NCI-H226 (cell line): Measurements from ENCODE around the gene GPR3.
"Not testable (repeated sequence)": the region's sequence is repeated elsewhere in the genome, so short reads cannot be mapped to it uniquely, and the experiment has no call there.

Experiments used
- DNase-seq: peaks from one replicate; pipeline ENCODE4 v3.0.0-alpha.2; 2015

The GPR3 gene

DNA sequence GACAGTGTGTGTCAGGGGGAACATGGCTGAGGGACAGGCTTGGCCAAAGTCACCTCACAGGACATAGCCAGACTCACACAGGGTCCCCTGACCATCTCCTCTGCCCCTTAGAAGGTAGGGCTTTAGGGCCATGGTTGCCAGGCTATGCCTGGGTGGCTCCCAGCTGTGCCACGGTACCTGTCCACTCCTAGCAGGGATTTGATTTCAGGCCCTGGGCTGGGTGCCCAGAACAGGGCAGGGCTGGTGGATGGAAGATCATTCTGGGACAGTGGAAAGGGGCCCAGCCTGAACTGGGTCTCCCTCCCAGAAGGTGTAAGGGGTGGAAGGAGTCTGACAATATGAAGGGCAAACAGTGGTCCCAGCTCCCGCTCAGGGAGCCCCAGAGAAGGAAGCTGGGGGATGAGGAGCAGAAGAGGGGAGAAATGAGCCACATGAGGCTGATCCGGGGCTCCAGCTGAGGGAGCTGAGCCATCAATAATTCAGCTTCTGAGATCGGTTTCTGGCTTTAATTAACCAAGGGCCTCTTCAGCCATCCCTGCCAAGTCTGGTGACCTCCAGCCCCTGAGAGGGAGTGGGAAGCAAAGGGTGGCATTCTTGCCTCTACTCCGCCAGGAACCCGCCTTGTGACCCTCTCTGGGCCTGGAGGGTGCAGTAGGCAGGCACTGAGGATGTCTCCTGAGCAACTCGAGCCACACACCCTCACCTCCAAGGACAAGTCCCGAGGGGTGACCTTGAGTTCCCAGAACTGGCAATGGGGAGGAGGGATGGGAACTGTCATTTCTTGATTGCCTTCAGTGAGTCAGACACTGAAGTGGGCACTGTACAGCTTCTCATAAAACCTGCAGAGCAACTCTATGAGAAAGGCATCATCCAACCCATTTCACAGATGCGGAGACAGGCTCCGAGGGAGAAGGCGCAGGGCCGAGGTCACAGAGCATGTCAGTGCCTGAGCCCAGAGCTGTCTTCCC lies 11.4 kb upstream of the GPR3 start:
- no peak for DNase-seq

DNA sequence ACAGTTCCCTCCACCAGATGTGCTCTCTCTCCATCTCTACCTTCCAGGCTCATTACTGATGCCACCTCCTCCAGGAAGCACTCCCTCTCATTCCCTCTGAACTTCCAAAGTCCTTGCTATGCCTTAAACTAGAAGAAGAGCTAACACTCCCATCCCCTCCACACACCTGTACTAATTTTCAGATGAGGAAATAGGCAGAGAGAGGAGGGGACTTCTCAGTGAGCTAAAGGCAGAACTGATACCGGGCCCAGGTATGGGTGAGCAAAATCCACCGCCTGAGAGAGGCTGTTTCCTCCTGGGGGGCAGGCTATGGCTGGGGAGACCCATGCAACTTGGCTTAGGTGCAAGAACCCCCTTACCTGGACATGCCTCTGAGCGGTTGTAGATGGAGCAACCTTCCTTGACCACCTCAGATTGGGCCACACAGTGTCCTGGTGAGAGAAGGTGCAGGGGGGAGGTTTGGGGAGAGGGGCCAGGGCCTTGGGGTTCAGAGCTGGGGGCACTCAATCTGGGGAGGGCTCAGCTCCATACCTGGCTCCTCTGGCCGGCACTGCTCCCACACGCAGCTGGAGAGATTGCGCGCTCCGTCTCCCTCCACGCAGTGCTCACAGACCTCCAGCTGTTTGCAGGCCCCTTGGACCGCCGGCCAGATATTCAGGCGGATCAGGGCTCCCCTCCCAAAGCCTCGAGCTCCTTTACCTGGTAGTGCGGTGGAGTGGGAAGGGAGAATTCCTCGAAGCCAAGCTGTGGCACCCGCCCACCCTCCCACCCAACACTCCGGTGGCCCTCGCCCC lies 10.3 kb upstream of the GPR3 start:
- DNase-seq, result no peak

DNA sequence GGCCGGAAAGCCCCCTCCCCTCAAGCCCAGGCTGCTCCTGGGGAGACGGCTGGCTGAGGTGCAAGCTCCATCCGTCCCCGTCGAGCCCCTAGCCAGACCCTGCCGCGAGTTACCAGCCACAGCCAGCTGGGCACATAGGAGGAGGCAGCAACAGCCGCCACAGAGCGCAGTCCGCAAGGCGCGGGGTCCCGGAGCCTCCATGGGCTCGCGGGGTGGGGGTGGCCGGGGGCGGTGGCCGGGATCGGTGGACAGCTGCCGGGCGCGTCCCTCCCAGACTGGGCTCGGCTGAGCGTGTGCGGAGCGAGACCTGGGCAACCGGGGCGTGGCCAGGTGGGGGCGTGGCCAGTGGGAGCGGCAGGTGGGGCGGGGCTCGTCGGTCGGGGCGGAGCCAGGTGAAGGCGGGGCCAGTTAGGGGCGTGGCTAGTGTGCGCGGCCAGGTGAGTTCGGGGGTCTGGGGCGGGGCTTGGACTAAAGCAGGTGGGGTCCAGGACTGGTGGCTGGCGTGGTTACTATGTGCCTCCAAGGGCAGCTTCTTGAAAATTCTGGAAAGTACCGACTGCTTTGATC lies 9.3 kb upstream of the GPR3 start, which contains the start of gene CD164L2:
Gene CD164L2, minus strand, starts transcription at position 295 of the 567 bp plus-strand sequence. Its CDS starts 94 bp downstream, at position 201.
- DNase-seq, result no peak

DNA sequence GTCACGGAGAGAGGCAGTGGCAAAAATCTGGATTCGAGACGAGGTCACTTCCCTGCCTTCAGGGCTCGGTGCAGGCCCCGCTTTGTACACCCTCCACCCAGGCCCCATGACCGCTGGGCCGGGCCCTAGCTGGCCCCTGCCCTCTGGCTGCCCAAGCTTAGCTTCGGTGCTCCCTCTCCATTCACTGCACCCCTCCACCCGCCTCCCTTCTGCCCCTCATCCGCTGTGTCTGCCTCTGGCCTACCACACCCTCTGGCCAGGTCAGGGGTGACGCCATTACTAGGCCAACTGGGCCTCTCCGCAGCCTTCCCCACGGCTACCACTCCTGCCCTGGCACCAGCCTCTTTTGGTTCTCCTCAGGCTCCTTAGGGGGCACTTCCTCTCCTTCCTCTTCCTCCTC lies 8.8 kb upstream of the GPR3 start:
- DNase-seq, result no peak

DNA sequence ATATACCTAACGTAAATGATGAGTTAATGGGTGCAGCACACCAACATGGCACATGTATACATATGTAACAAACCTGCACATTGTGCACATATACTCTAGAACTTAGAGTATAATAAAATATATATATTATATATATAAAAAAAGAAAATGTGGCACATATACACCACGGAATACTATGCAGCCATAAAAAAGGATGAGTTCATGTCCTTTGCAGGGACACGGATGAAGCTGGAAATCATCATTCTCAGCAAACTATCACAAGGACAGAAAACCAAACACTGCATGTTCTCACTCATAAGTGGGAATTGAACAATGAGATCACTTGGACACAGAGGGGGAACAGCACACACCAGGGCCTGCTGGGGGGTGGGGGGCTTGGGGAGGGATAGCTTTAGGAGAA lies 7.6 kb upstream of the GPR3 start:
- DNase-seq, result not testable (repeated sequence)

DNA sequence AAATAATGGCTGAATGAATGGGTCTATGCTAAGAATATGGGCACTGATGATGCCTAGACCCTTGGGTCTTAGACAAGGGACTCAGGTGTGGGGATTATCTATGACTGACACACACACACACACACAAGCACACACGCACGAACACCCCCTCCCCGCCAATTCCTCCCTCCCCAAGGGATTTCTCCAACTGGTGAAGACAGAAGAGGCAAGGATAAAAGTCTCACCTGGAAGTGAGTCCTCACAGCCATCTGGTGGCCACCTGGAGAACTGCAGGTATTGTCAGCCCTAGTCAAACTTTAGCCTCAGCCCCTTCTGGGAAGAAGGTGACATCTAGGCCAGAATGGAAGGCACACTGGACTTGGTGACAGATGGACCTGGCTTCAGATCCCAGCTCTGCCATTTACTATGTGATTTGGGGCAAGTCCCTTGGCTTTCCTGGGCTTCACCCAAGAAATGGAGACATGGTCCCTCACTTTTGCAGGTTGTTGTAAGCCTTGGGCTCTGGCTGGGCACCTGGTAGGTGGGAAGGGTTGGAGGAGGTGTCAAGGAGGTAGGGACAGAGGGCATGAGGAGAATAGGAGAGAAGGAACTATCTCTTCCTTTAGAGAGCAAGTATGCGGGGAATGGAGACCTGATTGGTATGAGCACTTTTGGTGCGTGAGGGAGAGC lies 4.0 kb upstream of the GPR3 start:
- no peak for DNase-seq

DNA sequence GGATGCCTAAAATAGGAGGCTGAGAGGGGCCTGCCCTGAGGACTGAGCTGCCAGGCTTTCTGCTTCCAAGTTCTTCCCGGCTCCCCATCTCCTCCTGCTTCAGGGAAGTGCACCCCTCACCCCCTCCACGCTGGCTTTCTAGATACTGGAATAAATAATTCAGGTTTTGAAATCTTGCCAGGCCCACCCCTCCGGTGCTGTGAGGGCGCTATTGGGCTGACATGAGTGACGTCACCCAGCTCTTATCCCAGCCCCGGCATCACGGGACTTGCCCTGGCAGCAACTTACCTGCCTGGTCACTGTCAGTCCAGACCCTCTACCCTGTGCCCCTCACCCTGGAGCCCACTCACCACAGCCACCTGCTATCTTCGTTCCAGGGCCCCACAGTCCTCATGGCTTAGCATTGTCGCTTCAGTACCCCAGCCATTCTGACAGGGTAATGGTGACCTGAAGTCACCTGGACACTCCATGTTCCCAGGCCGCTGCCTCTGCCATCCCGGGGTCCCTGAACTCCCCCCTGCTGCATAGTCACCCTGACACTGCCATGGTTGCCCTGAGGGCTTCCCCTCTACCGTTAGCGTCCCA lies 819 bp upstream of the GPR3 start:
- peak; percentile 48 for DNase-seq

DNA sequence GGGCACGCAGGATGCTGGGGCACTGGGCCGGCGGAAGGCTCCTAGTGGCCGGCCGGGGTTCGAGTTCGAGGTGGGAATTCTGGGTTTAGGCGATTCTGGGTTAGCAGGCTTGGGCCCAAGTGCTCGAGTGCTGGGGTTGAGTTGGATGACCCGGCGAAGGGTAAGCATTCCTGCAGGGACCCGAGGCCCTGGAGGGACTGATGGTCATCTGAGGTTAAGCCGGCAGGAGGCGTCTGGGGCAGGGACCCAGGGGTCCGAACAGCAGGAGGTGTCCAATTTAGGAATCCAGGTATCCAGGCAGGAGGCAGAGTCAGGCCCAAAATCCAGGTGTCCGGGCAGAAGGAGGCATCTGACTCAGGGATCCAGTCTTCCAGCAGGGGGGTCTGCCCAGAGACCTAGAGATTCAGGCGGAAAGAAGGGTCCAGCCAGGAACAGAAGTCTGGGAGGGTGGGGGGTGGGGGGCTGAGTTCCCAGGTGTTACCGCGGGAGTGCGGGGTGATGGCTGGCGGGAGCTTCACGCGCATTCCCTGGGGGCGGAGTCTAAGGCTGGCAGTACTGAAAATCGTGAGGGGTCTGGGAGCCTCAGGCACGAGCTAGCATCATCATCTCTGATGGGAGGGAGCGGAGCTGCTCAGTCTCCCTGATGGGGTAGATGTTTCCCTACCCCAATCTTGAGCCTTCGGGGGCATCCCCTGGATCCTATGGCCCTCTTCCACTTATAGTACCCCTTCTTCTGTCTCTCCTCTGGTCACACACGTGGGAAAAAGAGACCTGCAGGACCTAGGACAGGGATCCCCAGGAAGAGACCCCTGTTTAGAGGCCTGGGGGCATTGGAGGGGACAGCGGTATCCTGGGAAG lies 585 bp downstream of the GPR3 start:
- DNase-seq, result no peak

DNA sequence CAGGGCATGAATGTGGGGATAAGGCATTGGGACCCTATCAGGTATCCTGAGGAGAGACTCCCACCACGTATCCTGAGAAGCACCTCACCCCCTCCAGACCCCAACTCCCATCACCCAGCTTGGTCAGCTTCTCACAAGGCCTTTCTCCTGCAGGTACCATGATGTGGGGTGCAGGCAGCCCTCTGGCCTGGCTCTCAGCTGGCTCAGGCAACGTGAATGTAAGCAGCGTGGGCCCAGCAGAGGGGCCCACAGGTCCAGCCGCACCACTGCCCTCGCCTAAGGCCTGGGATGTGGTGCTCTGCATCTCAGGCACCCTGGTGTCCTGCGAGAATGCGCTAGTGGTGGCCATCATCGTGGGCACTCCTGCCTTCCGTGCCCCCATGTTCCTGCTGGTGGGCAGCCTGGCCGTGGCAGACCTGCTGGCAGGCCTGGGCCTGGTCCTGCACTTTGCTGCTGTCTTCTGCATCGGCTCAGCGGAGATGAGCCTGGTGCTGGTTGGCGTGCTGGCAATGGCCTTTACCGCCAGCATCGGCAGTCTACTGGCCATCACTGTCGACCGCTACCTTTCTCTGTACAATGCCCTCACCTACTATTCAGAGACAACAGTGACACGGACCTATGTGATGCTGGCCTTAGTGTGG lies 1.3 kb downstream of the GPR3 start:
- DNase-seq, result no peak

DNA sequence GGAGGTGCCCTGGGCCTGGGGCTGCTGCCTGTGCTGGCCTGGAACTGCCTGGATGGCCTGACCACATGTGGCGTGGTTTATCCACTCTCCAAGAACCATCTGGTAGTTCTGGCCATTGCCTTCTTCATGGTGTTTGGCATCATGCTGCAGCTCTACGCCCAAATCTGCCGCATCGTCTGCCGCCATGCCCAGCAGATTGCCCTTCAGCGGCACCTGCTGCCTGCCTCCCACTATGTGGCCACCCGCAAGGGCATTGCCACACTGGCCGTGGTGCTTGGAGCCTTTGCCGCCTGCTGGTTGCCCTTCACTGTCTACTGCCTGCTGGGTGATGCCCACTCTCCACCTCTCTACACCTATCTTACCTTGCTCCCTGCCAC lies 1.8 kb downstream of the GPR3 start:
- no peak for DNase-seq

DNA sequence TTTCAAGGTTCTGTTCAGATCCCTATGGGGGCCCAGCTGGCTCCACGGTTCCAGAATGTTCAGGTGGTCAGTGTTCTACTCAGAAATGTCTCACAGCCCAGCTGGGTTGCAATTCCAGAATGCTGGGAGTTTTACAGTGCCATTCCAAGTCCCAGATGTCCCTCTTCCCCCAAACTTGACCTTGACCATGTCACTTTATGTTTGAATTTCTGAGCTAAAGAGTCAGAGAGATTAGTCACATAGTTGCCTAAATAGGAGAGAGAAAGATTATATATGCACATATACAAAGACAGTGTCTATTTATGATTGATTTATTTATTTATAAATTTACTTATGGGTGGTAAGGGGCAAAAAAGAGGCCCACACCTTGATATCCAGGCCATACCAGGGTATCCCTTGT lies 2.5 kb downstream of the GPR3 start:
- no peak for DNase-seq

DNA sequence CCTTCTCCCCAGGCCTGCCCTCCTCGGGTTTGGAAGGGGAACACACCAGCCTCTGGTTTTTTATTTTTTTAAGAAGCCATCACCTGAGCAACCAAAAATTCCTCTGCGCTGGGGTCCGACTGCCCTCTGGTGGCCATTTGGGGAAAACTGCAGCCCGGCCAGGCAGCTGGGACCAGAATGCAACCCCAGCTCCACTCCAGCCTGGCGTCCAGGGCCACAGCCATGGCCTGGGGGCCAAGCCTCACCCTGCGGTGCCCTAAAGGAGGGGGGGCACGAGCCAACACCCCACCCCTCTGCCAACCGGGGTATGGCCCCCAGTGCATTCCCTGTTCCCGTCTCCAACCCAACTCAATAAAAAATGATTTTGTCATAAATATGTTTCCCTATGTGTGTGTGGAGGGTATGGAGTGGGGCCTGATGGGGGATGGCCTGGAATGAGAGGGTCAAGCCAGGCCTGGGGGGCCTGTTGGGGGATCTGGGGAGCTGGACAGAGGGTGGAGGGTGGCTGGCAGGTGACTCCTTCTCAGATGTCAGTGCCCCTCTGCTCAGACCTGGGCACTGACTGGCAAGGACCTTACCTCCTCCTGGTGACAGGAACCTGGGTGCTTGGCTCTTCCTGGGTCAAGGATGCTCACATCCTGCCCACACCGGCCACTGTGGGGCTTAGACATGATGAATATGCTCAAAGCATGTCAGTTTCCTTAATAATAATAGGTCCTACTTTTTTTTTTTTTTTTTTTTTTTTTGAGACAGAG lies 3.2 kb downstream of the GPR3 start:
- peak; percentile 52 for DNase-seq

DNA sequence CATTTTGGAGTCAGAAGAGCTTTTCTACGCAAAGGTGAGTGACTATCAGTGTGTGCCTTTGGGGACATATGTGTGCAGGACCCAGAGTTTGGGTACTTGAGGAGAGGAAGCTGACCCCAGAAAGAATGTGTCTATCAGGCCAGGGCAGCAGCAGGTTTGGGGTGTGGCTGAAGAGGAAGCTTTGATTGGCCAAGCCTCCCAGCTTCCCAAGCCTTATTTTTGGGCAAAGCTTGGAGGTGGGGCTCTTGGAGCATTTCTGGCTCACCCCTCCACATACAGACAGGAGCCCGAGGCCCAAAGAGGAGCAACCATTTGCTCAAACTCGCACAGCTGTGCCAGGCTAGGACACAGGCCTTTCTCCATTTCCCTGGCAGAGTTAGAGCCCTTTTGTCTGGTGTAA lies 4.7 kb downstream of the GPR3 start:
- DNase-seq, result no peak

DNA sequence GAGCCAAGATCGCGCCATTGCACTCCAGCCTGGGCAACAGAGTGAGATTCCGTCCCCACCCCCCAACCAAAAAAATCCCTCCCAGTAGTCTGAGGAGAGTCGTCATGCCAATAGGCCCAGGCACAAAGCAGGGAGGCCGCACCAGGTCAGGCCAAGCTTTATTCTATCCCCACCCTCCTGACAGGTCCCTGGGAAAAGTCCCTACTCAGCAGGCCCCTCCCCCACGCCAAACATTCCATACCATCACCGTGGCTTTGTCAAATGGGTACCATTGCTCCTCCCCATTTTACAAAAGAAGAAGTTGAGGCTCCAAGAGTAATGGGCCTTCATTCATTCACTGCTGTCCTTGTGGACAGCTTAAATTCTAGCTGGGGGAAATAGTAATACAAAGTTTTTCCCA lies 5.3 kb downstream of the GPR3 start:
- no peak for DNase-seq

DNA sequence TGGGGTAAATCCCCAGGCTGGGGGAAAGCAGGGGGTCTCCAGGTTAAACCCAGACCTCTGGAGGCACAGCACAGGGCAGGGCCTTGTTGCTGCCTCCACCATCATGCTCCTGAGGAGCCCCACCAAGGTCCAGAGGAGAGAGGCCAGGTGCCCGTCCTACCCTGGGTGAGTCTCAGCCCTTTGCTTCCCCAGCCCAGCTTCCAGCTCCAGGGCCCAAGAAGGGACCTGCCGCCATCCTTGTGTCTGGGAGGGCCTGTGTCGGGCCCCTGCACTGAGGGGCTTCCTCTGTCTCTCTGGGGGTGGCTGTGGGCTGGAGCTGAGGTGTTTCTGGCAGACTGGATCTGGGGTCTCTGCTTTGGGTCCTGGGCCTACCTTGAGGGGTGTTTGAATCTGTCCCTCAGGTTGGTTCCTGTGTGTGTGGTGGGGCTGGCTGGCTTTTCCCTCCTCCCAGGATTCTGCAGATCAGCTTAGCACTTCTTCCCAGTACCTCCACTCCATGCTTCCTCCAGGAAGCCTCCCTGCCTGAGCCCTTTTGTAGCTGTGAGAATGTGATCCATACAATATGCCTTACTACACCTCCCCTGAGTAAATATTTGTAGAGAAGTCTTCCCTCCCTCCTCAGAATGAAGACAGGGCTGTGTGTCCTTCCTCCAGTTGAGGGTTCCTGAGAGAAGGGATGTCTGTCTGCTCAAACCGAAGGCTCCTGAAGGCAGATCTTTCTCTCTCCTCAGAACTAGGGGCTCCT lies 6.2 kb downstream of the GPR3 start:
- no peak for DNase-seq

DNA sequence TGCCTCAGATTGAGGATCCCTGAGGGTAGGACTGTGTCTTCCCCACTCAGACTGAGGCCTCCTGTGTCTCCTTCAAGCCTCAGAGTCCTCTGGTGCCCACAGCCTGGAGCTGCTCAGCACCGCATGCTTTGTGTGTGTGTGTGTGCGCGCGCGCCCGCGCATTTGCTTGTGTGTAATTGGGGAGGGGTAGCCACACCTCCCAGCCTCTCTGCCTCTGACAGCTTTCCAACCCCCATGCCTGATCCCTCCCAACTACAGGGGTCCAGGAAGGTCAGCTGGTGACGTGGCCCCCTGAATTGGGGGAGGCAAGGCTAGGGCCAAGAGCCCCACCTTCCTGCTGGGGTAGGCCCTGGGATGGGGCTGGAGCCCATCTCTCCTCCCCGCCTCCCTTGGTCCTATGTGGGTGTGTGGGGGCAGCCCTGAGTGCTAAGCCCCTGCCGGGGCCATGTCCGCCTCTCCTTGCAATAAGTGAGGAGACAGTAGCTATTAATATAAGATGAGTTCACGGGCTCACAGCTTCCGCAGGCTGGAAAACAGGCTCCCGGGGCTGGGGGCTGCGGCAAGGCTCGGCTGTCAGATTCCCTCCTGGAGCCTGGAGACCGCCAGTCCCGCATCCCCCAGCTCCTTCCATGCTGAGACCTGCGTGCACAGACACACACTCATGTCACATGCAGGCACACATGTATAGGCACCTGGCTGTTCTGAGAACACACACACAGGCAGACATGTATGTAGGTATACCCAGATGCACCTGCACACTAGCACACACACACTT lies 7.0 kb downstream of the GPR3 start:
- DNase-seq, result no peak

DNA sequence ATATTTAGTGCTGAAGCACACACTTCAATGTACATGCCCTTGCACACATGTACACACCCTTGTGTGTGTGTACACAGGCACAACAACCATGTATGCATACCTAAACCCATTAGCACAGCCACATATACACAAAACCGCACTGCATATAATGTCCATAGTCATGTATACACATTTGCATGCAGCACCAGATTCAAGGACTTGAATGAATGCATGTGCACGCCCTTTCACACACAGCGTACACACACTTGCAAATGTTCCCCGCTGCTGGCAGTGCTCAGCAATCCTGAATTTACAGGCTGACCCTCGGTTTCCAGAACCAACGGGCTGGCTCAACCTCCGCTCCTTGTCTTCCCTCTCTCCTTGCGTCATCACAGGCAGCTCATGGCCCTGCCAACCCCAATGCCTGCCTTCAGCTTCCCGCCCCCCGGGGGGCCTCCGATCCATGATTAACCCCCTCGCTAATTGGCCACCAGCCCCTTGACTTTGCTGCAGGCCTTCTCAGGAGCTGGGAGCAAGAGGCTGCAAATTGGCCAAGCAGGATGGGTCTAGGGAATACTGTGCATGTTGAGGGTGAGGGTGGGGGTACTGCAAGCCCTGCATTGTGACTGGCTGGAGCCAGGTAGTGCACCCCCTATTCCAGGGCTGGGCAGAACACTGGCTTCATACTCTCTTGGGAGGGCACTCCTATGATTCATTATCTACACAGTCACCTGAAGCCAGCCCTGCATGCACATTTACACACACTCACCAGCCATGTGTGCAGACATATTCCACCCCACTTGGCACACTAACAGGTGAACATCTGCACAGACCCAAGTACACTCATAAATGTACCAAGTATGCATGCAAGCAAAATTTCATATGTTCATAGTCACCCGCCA lies 7.9 kb downstream of the GPR3 start:
- no peak for DNase-seq

DNA sequence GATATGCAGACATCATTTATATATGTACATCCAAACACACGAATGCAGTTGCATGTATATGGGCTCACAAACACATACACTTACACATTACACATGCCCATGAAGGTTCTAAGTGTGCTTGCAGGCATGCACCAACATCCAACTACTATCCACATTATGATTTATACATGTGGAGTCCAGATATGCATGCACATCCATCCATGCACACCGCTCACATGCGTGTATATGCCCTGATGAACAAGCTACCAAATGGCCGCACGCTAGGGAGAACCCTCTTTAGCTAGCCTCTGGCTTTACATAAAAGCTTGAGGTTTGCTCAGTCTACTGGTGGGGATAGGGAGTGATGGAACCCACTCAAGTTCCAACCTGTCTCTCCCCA lies 8.5 kb downstream of the GPR3 start:
- no peak for DNase-seq
